ENCODE measurements around the gene PRSS27.
"Not testable (repeated sequence)": the region's sequence is repeated elsewhere in the genome, so short reads cannot be mapped to it uniquely, and the experiment has no call there.

Gene PRSS27

GRCh38 chr16:2696601-2697250 is 23.3 kb downstream of the PRSS27 start:
- not testable (repeated sequence) for DNase-seq (ENCODE audit: low read depth in 2 of 2)

GRCh38 chr16:2692948-2693651 is 26.9 kb downstream of the PRSS27 start:
- DNase-seq (ENCODE audit: low read depth in 2 of 2): no peak

GRCh38 chr16:2692251-2692947 is 27.6 kb downstream of the PRSS27 start:
- DNase-seq (ENCODE audit: low read depth in 2 of 2): no peak

- DNase-seq (ENCODE audit: low read depth in 2 of 2): no peak
Measured at GRCh38 chr16:2691491-2692248, 28.4 kb downstream of the PRSS27 start.

GRCh38 chr16:2690852-2691251 is 29.2 kb downstream of the PRSS27 start:
- no peak for DNase-seq (ENCODE audit: low read depth in 2 of 2)

GRCh38 chr16:2689968-2690801 is 29.8 kb downstream of the PRSS27 start:
- DNase-seq (ENCODE audit: low read depth in 2 of 2): no peak

GRCh38 chr16:2689422-2689821 is 30.6 kb downstream of the PRSS27 start:
- not testable (repeated sequence) for DNase-seq (ENCODE audit: low read depth in 2 of 2)

GRCh38 chr16:2687531-2688308 is 32.3 kb downstream of the PRSS27 start:
- DNase-seq (ENCODE audit: low read depth in 2 of 2): no peak

- DNase-seq (ENCODE audit: low read depth in 2 of 2): no peak
Measured at GRCh38 chr16:2686912-2687507, 33.0 kb downstream of the PRSS27 start.

GRCh38 chr16:2686075-2686474 is 33.9 kb downstream of the PRSS27 start:
- DNase-seq (ENCODE audit: low read depth in 2 of 2): not testable (repeated sequence)

GRCh38 chr16:2683041-2683440 is 37.0 kb downstream of the PRSS27 start:
- DNase-seq (ENCODE audit: low read depth in 2 of 2): not testable (repeated sequence)

- peak; percentile 92 to 93 for DNase-seq (ENCODE audit: low read depth in 2 of 2)
Measured at GRCh38 chr16:2682209-2683021, 37.6 kb downstream of the PRSS27 start, which contains the start of gene KCTD5. Gene KCTD5 (plus strand): TSS chr16:2682523. CDS start chr16:2682549, 26 bp downstream.

GRCh38 chr16:2680360-2680759 is 39.7 kb downstream of the PRSS27 start:
- not testable (repeated sequence) for DNase-seq (ENCODE audit: low read depth in 2 of 2)

GRCh38 chr16:2679902-2680301 is 40.1 kb downstream of the PRSS27 start:
- DNase-seq (ENCODE audit: low read depth in 2 of 2): not testable (repeated sequence)

- not testable (repeated sequence) for DNase-seq (ENCODE audit: low read depth in 2 of 2)
Measured at GRCh38 chr16:2678206-2678965, 41.6 kb downstream of the PRSS27 start.

- not testable (repeated sequence) for DNase-seq (ENCODE audit: low read depth in 2 of 2)
Measured at GRCh38 chr16:2676937-2677336, 43.1 kb downstream of the PRSS27 start.

- no peak for DNase-seq (ENCODE audit: low read depth in 2 of 2)
Measured at GRCh38 chr16:2675714-2676113, 44.3 kb downstream of the PRSS27 start.

GRCh38 chr16:2675021-2675420 is 45.0 kb downstream of the PRSS27 start:
- DNase-seq (ENCODE audit: low read depth in 2 of 2): no peak

Measured in stimulated activated CD8-positive, alpha-beta memory T cell treated with anti-CD3 and anti-CD28 coated beads, Interleukin-2, amount 100 ng/mL, for 1 hour (primary cell).